ENCODE data around the gene PPP1CB.
"Not testable (repeated sequence)": the region's sequence is repeated elsewhere in the genome, so short reads cannot be mapped to it uniquely, and the experiment has no call there.

The PPP1CB gene

DNA sequence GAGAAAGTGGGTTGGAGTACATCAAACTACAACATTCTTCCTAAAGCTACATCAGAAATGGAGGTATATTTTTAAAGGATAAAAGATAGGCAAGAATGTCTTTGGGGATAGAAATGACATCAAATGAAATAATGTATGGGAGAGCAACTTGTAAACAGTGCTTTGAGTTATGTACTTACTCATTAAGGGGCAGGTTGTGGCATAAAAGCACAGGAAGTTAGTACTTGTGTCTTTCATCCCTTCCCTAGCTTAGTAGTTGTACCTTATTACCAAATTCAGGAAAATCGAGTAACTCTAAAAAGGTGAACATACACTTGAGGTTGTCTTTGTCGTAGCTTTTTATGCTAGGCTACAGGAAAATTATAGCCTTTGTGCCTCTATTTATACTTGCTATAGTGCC is 28.9 kb downstream of the PPP1CB start:
- peaks cover 58% of the 10 kb centered on the region for H3K79me2 ChIP-seq (ENCODE audit: low read length)
- H3K4me3 ChIP-seq (ENCODE audit: low read length), result no peak overlapping the region
- H3K9ac ChIP-seq (ENCODE audit: low read length), result no peak overlapping the region
- peaks cover 18% of the 10 kb centered on the region for H3K36me3 ChIP-seq (replicated peaks; ENCODE audit: insufficient read depth, low read length)
- no peak overlapping the region for H3K27ac ChIP-seq (ENCODE audit: low read length)
- H3K9me3 ChIP-seq (replicated peaks; ENCODE audit: insufficient read depth, low read length), result no peaks in the 10 kb centered on the region
- no peak overlapping the region for H3K4me2 ChIP-seq (ENCODE audit: low read depth, low read length)
- H2AFZ ChIP-seq (ENCODE audit: low read length), result no peak overlapping the region
- DNase-seq, result no peak
- H4K20me1 ChIP-seq (ENCODE audit: insufficient read depth, low read length), result peaks cover 14% of the 10 kb centered on the region; the same call in 1 of the 2 replicates
- H3K27me3 ChIP-seq (replicated peaks; ENCODE audit: insufficient read depth, low read length), result no peaks in the 10 kb centered on the region
- TF ChIP-seq EZH2 (optimal IDR thresholded peaks at IDR 0.05; ENCODE audit: low read depth, low read length) (no peak), EZH2phosphoT487 (IDR thresholded peaks at IDR 0.05; ENCODE audit: low read length) (no peak)
- TF ChIP-seq, protein P1, sequence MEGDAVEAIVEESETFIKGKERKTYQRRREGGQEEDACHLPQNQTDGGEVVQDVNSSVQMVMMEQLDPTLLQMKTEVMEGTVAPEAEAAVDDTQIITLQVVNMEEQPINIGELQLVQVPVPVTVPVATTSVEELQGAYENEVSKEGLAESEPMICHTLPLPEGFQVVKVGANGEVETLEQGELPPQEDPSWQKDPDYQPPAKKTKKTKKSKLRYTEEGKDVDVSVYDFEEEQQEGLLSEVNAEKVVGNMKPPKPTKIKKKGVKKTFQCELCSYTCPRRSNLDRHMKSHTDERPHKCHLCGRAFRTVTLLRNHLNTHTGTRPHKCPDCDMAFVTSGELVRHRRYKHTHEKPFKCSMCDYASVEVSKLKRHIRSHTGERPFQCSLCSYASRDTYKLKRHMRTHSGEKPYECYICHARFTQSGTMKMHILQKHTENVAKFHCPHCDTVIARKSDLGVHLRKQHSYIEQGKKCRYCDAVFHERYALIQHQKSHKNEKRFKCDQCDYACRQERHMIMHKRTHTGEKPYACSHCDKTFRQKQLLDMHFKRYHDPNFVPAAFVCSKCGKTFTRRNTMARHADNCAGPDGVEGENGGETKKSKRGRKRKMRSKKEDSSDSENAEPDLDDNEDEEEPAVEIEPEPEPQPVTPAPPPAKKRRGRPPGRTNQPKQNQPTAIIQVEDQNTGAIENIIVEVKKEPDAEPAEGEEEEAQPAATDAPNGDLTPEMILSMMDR (IDR thresholded peaks at IDR 0.05; ENCODE audit: low read length), result no peak
- H3F3A ChIP-seq (ENCODE audit: insufficient read depth, low read length), result no peaks in the 10 kb centered on the region
- no peaks in the 10 kb centered on the region for H3K9me2 ChIP-seq (replicated peaks; ENCODE audit: insufficient read depth, low read length)
- H3K4me1 ChIP-seq (ENCODE audit: low read length), result no peaks in the 10 kb centered on the region

DNA sequence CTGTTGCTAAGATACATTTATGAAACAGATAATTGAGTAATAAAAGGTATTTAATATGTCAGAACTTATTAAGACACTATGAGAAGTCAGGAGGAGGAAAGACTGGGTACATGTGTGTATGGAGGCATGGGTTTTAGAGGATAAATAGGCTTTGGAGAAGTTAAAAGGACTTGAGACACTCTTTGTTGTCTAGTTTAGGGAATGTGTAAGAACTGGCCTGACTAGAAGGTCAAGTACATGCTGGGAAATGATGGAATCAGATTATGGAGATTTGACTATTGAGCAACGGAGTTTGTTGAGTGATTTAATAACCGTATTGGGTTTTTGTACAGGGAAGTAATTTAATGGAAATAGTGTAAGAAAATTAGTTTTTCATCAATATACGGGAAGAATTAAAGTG is 30.8 kb downstream of the PPP1CB start:
- peaks cover 40% of the 10 kb centered on the region for H3K79me2 ChIP-seq (ENCODE audit: low read length)
- no peaks in the 10 kb centered on the region for H3K9me2 ChIP-seq (replicated peaks; ENCODE audit: insufficient read depth, low read length)
- H3K4me1 ChIP-seq (ENCODE audit: low read length), result no peaks in the 10 kb centered on the region
- H2AFZ ChIP-seq (ENCODE audit: low read length), result no peak overlapping the region
- H3K27me3 ChIP-seq (replicated peaks; ENCODE audit: insufficient read depth, low read length), result no peaks in the 10 kb centered on the region
- 0 out of 2 replicates have a peak, but pooled peaks cover 4% of the 10 kb centered on the region for H4K20me1 ChIP-seq (ENCODE audit: insufficient read depth, low read length)
- H3F3A ChIP-seq (ENCODE audit: insufficient read depth, low read length), result no peaks in the 10 kb centered on the region
- H3K9ac ChIP-seq (ENCODE audit: low read length), result no peak overlapping the region
- no peak overlapping the region for H3K4me2 ChIP-seq (ENCODE audit: low read depth, low read length)
- H3K4me3 ChIP-seq (ENCODE audit: low read length), result no peak overlapping the region
- no peak overlapping the region for H3K27ac ChIP-seq (ENCODE audit: low read length)
- H3K9me3 ChIP-seq (replicated peaks; ENCODE audit: insufficient read depth, low read length), result no peaks in the 10 kb centered on the region
- no peak for TF ChIP-seq EZH2phosphoT487 (IDR thresholded peaks at IDR 0.05; ENCODE audit: low read length)
- TF ChIP-seq, protein P1 (IDR thresholded peaks at IDR 0.05; ENCODE audit: low read length), result no peak
- DNase-seq, result no peak
- H3K36me3 ChIP-seq (replicated peaks; ENCODE audit: insufficient read depth, low read length), result peaks cover 15% of the 10 kb centered on the region

DNA sequence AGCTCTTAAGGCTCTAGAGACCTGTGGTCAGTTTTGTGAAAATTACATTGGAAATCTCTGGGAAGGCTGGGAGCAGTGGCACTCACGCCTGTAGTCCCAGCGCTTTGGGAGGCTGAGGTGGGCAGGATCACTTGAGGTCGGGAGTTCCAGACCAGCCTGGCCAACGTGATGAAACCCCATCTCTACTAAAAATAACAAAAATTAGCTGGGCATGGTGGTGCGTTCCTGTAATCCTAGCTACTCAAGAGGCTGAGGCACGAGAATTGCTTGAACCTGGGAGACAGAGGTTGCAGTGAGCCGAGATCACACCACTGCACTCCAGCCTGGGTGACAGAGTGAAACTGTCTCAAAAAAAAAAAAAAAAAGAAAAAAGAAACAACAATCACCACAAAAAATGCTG is 32.9 kb downstream of the PPP1CB start:
- not testable (repeated sequence) for H3K9me3 ChIP-seq (replicated peaks; ENCODE audit: insufficient read depth, low read length); H4K20me1 ChIP-seq (ENCODE audit: insufficient read depth, low read length); DNase-seq; H3F3A ChIP-seq (ENCODE audit: insufficient read depth, low read length); H3K27ac ChIP-seq (ENCODE audit: low read length); H3K9ac ChIP-seq (ENCODE audit: low read length); H3K4me1 ChIP-seq (ENCODE audit: low read length); H3K4me3 ChIP-seq (ENCODE audit: low read length); H3K4me2 ChIP-seq (ENCODE audit: low read depth, low read length); H3K27me3 ChIP-seq (replicated peaks; ENCODE audit: insufficient read depth, low read length); H3K9me2 ChIP-seq (replicated peaks; ENCODE audit: insufficient read depth, low read length); H2AFZ ChIP-seq (ENCODE audit: low read length)
- Histone ChIP-seq H3K36me3 (replicated peaks; ENCODE audit: insufficient read depth, low read length) (peaks cover 13% of the 10 kb centered on the region), H3K79me2 (ENCODE audit: low read length) (peaks cover 29% of the 10 kb centered on the region)

DNA sequence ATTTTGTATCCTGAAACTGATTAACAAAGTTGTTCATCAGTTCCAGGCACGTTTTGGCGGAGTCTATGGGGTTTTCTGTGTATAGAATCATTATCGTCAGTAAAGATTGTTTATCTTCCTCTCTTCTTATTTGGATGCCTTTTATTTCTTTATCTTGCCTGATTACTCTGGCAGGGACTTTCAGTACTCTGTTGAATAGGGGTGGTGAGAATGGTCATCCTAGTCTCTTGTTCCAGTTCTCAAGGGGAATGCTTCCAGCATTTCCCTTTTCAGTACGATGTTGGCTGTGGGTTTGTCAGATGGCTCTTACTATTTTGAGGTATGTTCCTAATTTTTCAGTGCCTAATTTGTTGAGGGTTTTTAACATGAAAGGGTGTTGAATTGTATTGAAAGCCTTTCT is 45.0 kb downstream of the PPP1CB start:
- Histone ChIP-seq H3K9me2 (replicated peaks; ENCODE audit: insufficient read depth, low read length) (no peaks in the 10 kb centered on the region), H3K36me3 (replicated peaks; ENCODE audit: insufficient read depth, low read length) (peaks cover 8% of the 10 kb centered on the region), H3K9me3 (replicated peaks; ENCODE audit: insufficient read depth, low read length) (no peaks in the 10 kb centered on the region), H3K4me1 (ENCODE audit: low read length) (no peaks in the 10 kb centered on the region), H4K20me1 (ENCODE audit: insufficient read depth, low read length) (peaks cover 16% of the 10 kb centered on the region; the same call in 1 of the 2 replicates), H3K27ac (ENCODE audit: low read length) (no peak overlapping the region), H3K4me3 (ENCODE audit: low read length) (no peak overlapping the region), H3K9ac (ENCODE audit: low read length) (no peak overlapping the region), H3K4me2 (ENCODE audit: low read depth, low read length) (no peak overlapping the region), H3K79me2 (ENCODE audit: low read length) (peaks cover 46% of the 10 kb centered on the region), H3K27me3 (replicated peaks; ENCODE audit: insufficient read depth, low read length) (no peaks in the 10 kb centered on the region), H3F3A (ENCODE audit: insufficient read depth, low read length) (no peaks in the 10 kb centered on the region), H2AFZ (ENCODE audit: low read length) (no peak overlapping the region)
- TF ChIP-seq, protein P1 (IDR thresholded peaks at IDR 0.05; ENCODE audit: low read length), result no peak
- TF ChIP-seq EZH2phosphoT487 (IDR thresholded peaks at IDR 0.05; ENCODE audit: low read length), result no peak
- no peak for TF ChIP-seq EZH2 (optimal IDR thresholded peaks at IDR 0.05; ENCODE audit: low read depth, low read length)
- DNase-seq, result no peak
